CD4-positive, alpha-beta T cell treated with Interferon gamma for 1 hour (primary cell): ENCODE results near the gene SEMA5A.
"Not testable (repeated sequence)": the region's sequence is repeated elsewhere in the genome, so short reads cannot be mapped to it uniquely, and the experiment has no call there.

Experiments used
- DNase-seq: peaks from one replicate; pipeline ENCODE4 v3.0.0-alpha.2; 2020

Gene SEMA5A

GRCh38 chr5:9438596-9439354 lies 107.1 kb downstream of the SEMA5A start:
- no peak for DNase-seq

GRCh38 chr5:9437741-9438240 lies 108.1 kb downstream of the SEMA5A start:
- no peak for DNase-seq

- DNase-seq: no peak
Observed at GRCh38 chr5:9431496-9432258, 114.2 kb downstream of the SEMA5A start.

GRCh38 chr5:9431151-9431495 lies 114.8 kb downstream of the SEMA5A start:
- no peak for DNase-seq

GRCh38 chr5:9430306-9430705 lies 115.6 kb downstream of the SEMA5A start:
- DNase-seq: no peak

GRCh38 chr5:9429691-9430215 lies 116.1 kb downstream of the SEMA5A start:
- no peak for DNase-seq

- no peak for DNase-seq
Observed at GRCh38 chr5:9428272-9428671, 117.6 kb downstream of the SEMA5A start.

- no peak for DNase-seq
Observed at GRCh38 chr5:9425710-9426109, 120.2 kb downstream of the SEMA5A start.

GRCh38 chr5:9423571-9423970 lies 122.3 kb downstream of the SEMA5A start:
- no peak for DNase-seq

- no peak for DNase-seq
Observed at GRCh38 chr5:9421884-9422283, 124.0 kb downstream of the SEMA5A start.

GRCh38 chr5:9419794-9420193 lies 126.1 kb downstream of the SEMA5A start:
- no peak for DNase-seq

- no peak for DNase-seq
Observed at GRCh38 chr5:9415566-9415965, 130.3 kb downstream of the SEMA5A start.

GRCh38 chr5:9415091-9415490 lies 130.8 kb downstream of the SEMA5A start:
- no peak for DNase-seq

GRCh38 chr5:9411142-9411541 lies 134.7 kb downstream of the SEMA5A start:
- DNase-seq: no peak

- DNase-seq: no peak
Observed at GRCh38 chr5:9409413-9409960, 136.4 kb downstream of the SEMA5A start.

GRCh38 chr5:9408964-9409363 lies 136.9 kb downstream of the SEMA5A start:
- no peak for DNase-seq

- DNase-seq: no peak
Observed at GRCh38 chr5:9405196-9405754, 140.6 kb downstream of the SEMA5A start.

GRCh38 chr5:9401786-9402472 lies 143.9 kb downstream of the SEMA5A start:
- no peak for DNase-seq

- not testable (repeated sequence) for DNase-seq
Observed at GRCh38 chr5:9399783-9400182, 146.1 kb downstream of the SEMA5A start.

- no peak for DNase-seq
Observed at GRCh38 chr5:9399094-9399493, 146.8 kb downstream of the SEMA5A start.

GRCh38 chr5:9398227-9398626 lies 147.6 kb downstream of the SEMA5A start:
- DNase-seq: no peak

- DNase-seq: no peak
Observed at GRCh38 chr5:9396285-9396770, 149.5 kb downstream of the SEMA5A start.

- DNase-seq: no peak
Observed at GRCh38 chr5:9395706-9396105, 150.2 kb downstream of the SEMA5A start.
